Right ventricle myocardium superior (tissue), 1 donor: ENCODE results near the gene OLR1. TPM values are rescaled to one million over a fixed set of nuclear protein-coding genes. Genes with fewer than 3 reads are reported as not detected.

Experiments
- ATAC-seq: fragments of 200-7000 bp; cut with Tn5 transposase; one replicate; pipeline ENCODE4 v1.9.1; 2020; ENCODE audit warnings: mild to moderate bottlenecking; ENCODE audit not compliant: poor library complexity
- DNase-seq: peaks from one replicate; pipeline ENCODE4 v3.0.0-alpha.2; 2020
- intact Hi-C: fragments of 100-400 bp; cut with DNase I; formaldehyde crosslinking; loops from one replicate; pipeline ENCODE4 v1.11.2; 2022
- total RNA-seq: library from RNA; stranded (reverse); fragmentation: NEBNext Ultra II Directional; extraction: Animal tissue kit (Norgen Biotek cat#: 25700); gene quantifications from one replicate; pipeline ENCODE4 v1.2.1, GENCODE V29; 2021
- donor health status: DM: no; HTN: yes; CAD: no; lungs with severe emphysema.

OLR1 gene
- total RNA-seq, 1 donor from 2014 or later: 0.35 TPM

DNA sequence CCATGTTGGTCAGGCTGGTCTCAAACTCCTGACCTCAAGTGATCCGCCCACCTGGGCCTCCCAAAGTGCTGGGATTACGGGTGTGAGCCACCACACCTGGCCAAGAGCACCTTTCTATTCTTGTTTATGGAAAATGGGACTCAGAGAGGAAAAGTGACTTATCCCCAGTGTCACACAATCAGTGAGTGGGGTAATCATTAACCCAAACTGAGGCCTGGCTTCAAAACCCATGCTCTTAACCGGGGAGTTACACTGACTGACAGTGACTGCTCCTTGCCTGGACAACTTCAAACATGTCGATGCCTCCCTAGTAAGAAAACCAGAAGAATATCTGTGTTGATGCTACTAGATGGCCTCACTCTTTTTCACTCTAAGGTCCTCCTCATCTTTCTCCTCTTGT lies 49.2 kb downstream of the OLR1 start:
- DNase-seq (no peak), ATAC-seq (no peak)
- intact Hi-C loops: no loop called here

DNA sequence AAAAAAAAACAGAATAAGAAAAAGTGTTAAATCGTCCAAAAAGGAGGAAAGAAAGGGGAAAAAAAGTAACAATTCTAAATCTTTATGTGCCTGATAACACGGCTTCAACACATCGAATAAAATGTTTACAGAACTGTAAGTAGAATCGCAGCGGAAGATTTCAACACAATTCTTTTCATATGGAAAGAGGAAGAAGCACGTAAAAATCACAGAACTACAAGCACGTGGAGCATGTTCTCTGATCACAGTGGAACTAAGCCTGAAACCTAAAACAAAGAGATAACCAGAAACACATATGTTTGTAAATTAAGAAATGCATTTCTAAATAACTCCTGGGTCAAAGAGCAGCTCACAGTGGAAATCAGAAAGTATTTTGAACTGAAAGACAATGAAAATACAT lies 50.7 kb downstream of the OLR1 start:
- DNase-seq: no peak
- intact Hi-C loops: no loop called here
- ATAC-seq: no peak

DNA sequence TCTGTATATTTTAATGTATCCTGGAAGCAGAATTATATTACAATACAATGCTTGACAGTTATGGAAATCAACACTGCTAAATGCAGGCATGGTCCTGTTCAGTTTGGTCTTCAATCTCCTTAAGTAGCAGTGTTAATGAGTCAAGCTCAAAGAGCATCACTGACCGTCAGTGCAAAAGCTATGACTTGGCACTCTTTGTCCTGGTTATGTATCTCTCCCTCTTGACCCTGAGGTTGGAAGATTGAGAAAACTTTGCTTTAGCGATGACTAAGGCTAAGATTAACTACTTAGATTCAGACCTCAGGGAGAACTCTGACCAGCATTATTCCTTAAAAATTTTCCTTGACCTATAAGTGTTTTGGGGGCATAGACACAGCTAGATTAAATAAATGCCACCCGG lies 52.9 kb downstream of the OLR1 start:
- intact Hi-C loops: no loop called here
- DNase-seq (no peak), ATAC-seq (no peak)

DNA sequence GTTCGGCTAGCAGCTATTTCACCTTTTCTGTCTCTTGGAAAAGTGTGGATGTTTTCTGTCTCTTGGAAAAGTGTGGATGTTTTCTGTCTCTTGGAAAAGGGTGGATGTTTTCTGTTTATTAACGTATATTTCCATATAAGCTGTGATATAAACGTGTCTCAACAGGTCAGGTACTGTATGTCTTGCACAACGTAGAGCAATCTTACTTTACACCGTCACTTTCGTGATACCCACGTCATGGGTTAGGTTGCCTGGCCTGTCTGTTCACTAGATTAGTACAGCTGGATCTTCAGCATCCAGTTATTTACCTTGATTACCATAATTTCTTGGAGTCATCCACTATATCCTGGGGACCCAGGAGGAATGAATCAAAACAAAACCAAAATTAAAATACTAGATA lies 56.0 kb downstream of the OLR1 start:
- ATAC-seq (no peak), DNase-seq (no peak)
- intact Hi-C loops: no loop called here

DNA sequence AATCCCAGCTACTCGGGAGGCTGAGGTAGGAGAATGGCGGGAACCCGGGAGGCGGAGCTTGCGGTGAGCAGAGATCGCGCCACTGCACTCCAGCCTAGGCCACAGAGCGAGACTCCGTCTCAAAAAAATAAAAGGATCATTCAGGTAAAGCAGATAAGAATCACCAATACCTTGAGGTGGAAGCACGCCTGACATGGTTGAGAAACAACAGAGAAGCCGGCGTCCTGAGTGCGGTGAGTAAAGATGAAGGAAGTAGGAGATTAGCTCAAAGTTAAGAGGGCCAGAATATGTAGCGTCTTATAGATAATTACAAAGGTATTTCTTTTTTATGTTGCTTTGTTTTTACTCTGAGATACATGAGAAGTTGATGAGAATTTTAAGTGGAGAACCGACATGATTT lies 56.6 kb downstream of the OLR1 start:
- DNase-seq: no peak
- intact Hi-C loops: no loop called here
- no peak for ATAC-seq

DNA sequence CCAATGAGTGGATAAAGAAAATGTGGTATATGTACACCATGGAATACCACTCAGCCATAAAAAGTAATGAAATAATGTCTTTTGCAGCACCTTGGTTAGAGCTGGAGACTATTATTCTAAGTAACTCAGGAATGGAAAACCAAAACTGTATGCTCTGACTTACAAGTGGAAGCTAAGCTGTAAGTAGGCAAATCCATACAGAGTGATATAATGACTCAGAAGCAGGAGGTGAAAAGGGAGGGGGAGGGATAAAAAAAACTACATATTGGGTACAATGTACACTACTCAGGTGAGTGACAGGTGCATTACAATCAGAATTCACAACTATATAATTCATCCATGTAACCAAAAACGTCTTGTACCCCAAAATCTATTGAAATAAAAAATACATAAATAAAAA lies 58.0 kb downstream of the OLR1 start:
- DNase-seq: no peak
- intact Hi-C loops: no loop called here
- ATAC-seq: no peak

DNA sequence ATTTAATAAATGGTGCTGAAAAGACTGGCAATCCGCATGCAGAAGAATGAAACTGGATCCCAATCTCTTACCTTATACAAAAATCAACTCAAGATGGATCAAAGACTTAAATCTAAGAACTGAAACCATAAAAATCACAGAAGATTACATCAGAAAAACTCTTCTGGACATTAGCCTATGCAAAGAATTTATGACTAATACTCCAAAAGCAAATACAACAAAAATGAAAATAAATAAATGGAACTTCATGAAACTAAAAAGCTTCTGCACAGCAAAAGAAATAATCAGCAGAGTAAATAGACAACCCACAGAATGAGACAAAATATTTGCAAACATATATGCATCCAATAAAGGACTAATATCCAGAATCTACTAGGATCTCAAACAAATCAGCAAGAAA lies 58.9 kb downstream of the OLR1 start:
- intact Hi-C loops: no loop called here
- no peak for ATAC-seq
- DNase-seq: no peak

DNA sequence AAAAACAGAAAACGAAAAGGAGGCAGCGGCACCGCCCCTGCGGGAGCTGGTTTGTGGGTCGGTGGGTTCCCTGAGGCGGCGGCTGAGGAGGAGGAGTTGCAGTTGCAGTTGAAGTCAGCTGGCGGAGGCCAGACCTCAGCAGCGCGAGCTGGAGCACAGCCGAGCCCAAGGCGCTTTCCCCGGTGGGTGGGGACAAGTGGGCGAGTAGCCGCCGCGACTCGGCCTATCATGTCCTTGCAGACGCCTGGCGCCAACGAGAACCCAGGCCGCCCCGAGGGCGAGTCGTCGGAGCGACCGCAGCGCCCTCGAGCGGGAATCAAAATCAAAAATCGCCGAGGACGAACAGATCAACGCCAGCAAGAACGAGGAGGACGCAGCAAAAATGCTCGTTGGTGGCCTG lies 60.5 kb downstream of the OLR1 start:
- intact Hi-C loops: no loop called here
- DNase-seq: no peak
- ATAC-seq: no peak

DNA sequence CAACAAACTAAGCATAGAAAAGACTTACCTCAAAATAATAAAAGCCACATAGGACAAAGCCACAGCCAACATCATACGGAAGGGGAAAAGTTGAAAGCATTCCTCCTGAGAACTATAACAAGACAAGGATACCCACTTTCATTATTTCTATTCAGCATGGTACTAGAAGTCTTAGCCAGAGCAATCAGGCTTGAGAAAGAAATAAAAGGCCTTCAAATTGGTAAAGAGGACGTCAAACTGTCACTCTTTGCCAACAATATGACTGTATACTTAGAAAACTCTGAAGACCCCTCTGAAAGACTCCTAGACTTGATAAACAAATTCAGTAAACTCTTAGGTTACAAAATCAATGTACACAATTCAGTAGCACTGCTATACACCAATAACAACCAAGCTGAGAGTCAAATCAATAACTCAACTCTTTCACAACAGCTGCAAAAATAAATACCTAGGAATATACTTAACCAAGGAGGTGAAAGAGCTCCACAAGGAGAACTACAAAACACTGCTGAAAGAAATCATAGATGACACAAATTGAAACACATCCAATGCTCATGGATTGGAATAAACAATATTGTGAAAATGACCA lies 61.6 kb downstream of the OLR1 start:
- DNase-seq (no peak), ATAC-seq (no peak)
- intact Hi-C loops: no loop called here

Other genes starting within 250 kb of the OLR1 start
- gene CLEC2A, start 239.8 kb downstream of the OLR1 start, total RNA-seq: not detected
- gene CLEC12A, start 200.7 kb downstream of the OLR1 start, total RNA-seq: 7.8 TPM
- not detected for gene CLEC1B, start 173.0 kb downstream of the OLR1 start, total RNA-seq
- 0.11 TPM for gene CLEC12B, start 161.5 kb downstream of the OLR1 start, total RNA-seq
- gene CLEC9A, start 141.4 kb downstream of the OLR1 start, total RNA-seq: not detected
- 2.5 TPM for gene CLEC1A, start 73.1 kb downstream of the OLR1 start, total RNA-seq
- gene CLEC7A, start 41.9 kb downstream of the OLR1 start, total RNA-seq: 2.3 TPM
- not detected for gene TMEM52B, start 6.9 kb upstream of the OLR1 start, total RNA-seq
- gene GABARAPL1, start 40.7 kb upstream of the OLR1 start, total RNA-seq: 278 TPM
- 1.6 TPM for gene KLRD1, start 135.7 kb upstream of the OLR1 start, total RNA-seq
- gene KLRK1, start 217.9 kb upstream of the OLR1 start, total RNA-seq: 0.46 TPM
- not detected for gene KLRC4, start 237.6 kb upstream of the OLR1 start, total RNA-seq
- gene KLRC3, start 248.5 kb upstream of the OLR1 start, total RNA-seq: not detected